Measurements from ENCODE around the gene EIF5A.

DNA sequence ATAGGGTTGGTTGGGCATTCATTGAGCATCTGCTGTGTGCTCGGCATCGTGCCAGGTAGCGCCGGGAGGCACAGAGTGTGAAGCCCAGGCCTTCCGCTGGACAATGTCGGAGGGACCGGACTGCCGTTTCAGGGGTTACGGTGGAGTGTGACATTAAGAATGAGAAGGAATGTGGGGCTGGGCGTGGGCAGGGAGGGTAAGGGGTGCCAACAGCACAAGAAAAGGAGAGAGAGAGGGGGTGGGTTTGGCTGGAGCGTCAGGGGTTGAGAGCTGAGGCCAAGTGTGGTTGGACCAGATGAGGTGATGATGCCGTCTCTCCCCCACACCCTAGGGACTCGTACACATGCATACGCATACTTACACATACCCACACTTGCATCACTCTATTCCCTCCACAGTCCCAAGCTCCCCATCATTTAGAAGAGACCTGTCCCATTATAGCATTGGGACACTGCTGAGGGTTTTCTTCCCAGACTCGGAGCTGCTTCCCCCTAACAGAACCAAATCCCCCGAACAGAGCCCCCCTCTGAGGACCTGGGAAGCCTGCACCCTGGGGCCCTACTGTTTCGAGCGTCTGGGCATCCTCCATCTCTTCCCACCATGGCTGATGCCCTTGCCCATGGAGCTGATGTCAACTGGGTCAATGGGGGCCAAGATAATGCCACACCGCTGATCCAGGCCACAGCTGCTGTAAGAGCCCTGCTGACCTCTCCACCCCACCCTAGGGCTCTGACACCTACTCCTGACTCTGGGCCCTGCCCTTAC is 41.2 kb downstream of the EIF5A start:
- TF ChIP-seq CTCF (conservative IDR thresholded peaks at IDR 0.05; ENCODE audit: low read depth, low read length) (no peak), EZH2phosphoT487 (IDR thresholded peaks at IDR 0.05; ENCODE audit: borderline replicate concordance, low read length) (no peak)
